ENCODE data around the gene RIIAD1.
"Not testable (repeated sequence)": the region's sequence is repeated elsewhere in the genome, so short reads cannot be mapped to it uniquely, and the experiment has no call there.

- TF ChIP-seq CTCF (optimal IDR thresholded peaks at IDR 0.05 in 1 of 3, IDR thresholded peaks at IDR 0.05 in 1 of 3, conservative IDR thresholded peaks at IDR 0.05 in 1 of 3; ENCODE audit: extremely low read depth in 1 of 3, insufficient read depth in 2 of 3, low read length in 3 of 3); EZH2 (IDR thresholded peaks at IDR 0.05; ENCODE audit: low read length): not testable (repeated sequence)
These were observed 38.4 kb upstream of the RIIAD1 start for GRCh38 chr1:151682901-151683300.

All from keratinocyte (primary cell).